Neural crest cell (in vitro differentiated cells): ENCODE results near the gene DLL4. TPM values are rescaled to one million over a fixed set of nuclear protein-coding genes. Genes with fewer than 3 reads are reported as not detected.

Experiments
- DNase-seq: peaks from one replicate; pipeline ENCODE4 v3.0.0; 2021; ENCODE audit warnings: low read depth, mixed read lengths, low spot score
- H3K27ac Mint-ChIP-seq: one replicate; pipeline ENCODE4 v1.8.0; 2021; ENCODE audit warnings: mild to moderate bottlenecking, mixed read lengths; ENCODE audit not compliant: unreplicated experiment
- H3K27me3 Mint-ChIP-seq: 2 replicates; pipeline ENCODE4 v1.8.0; 2021; ENCODE audit warnings: low read depth, mild to moderate bottlenecking, mixed read lengths
- H3K36me3 Mint-ChIP-seq: 2 replicates; pipeline ENCODE4 v1.8.0; 2021; ENCODE audit warnings: low read depth, mild to moderate bottlenecking, mixed read lengths
- H3K4me1 Mint-ChIP-seq: 2 replicates; pipeline ENCODE4 v1.8.0; 2021; ENCODE audit warnings: mixed read lengths
- H3K4me3 Mint-ChIP-seq: one replicate; pipeline ENCODE4 v1.8.0; 2021; ENCODE audit warnings: mild to moderate bottlenecking, mixed read lengths
- H3K9me3 Mint-ChIP-seq: 2 replicates; pipeline ENCODE4 v1.8.0; 2021; ENCODE audit warnings: mixed read lengths
- CTCF ChIP-seq: fragments of 200-600 bp; sonication (generic); conservative IDR thresholded peaks from 2 replicates; pipeline ENCODE4 v1.5.0; 2021; ENCODE audit warnings: antibody characterized with exemption, mild to moderate bottlenecking
- total RNA-seq: library from RNA; stranded (reverse); gene quantifications from 2 replicates; pipeline ENCODE4 v1.2.1, GENCODE V29; 2021

Gene DLL4
- total RNA-seq, 1 donor from 2014 or later, result 1.7 TPM

DNA sequence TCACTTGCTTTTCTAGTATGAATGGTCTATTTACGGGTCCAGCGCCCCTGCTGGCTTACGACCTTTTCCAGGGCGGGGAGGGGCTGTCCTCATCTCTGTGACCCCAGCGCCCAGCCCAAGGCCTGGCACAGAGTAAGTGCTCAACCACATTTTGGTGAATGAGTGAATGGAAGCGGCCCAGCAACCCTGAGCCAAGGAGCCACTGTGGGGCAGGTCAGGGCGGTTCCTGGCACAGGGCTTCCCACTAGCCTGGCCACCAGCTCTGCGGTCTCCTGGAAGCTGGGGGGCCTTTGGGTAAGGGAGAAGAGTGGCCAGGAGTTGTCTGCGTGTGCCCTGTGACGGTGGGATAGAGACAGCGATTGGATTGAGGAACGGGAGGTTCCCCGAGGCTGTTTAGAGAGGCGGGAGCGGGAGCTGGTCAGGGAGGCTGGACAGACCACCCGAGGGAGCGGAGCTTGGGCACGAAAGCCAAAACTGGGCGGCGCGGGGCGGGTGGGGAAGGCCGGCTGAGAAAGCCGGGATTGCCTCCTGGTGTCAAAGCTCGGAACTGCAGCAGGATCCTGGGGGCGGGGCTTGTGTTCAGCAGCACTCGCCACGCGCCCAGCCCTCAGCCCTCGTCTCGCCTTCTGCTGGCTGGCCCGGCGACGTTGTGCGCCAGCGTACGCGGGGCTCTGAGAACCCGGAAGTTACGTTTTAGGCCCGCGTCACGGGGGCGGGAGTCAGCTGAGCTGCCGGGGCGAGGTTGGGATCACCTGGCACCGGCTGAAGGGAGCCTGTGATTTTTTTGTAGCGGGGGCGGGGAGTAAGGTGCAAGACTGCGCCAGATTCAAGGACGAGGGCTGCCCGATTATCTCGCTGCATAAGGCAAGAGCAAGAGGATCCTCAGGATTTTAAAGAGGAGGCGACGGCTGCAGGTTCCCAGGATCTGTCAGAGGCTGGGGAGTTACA lies 35.1 kb upstream of the DLL4 start, which contains the start of gene VPS18:
VPS18 (plus strand) TSS at position 718 of the 948 bp plus-strand sequence. CDS start 319 bp downstream, outside the sequence.
- H3K27me3 Mint-ChIP-seq, result peaks cover 5% of the 10 kb centered on the region
- DNase-seq, result peak; percentile 100
- peaks cover 31% of the 10 kb centered on the region for H3K4me1 Mint-ChIP-seq
- peaks cover 10% of the 10 kb centered on the region for H3K36me3 Mint-ChIP-seq
- H3K4me3 Mint-ChIP-seq, result peak within 1 kb of the TSS; percentile 100
- peak within 1 kb of the TSS; percentile 99 for H3K27ac Mint-ChIP-seq
- TF ChIP-seq CTCF, result peak; percentile 92
- H3K9me3 Mint-ChIP-seq, result no peaks in the 10 kb centered on the region

- no peaks in the 10 kb centered on the region for H3K9me3 Mint-ChIP-seq
- DNase-seq, result peak; percentile 56
These were observed 34.3 kb upstream of the DLL4 start for GRCh38 chr15:40894681-40895448.

GRCh38 chr15:40899536-40900207 lies 29.5 kb upstream of the DLL4 start:
- Mint-ChIP-seq H3K36me3 (peaks cover 10% of the 10 kb centered on the region), H3K4me1 (peaks cover 21% of the 10 kb centered on the region), H3K27ac (no peak overlapping the region)

More at GRCh38 chr15:40894681-40895448, 34.3 kb upstream of the DLL4 start:
- peaks cover 5% of the 10 kb centered on the region for H3K27me3 Mint-ChIP-seq
- peaks cover 10% of the 10 kb centered on the region for H3K36me3 Mint-ChIP-seq
- H3K4me3 Mint-ChIP-seq, result peak overlapping the region; percentile 100
- peak; percentile 69 for TF ChIP-seq CTCF
- H3K27ac Mint-ChIP-seq, result peak overlapping the region; percentile 99
- H3K4me1 Mint-ChIP-seq, result peaks cover 31% of the 10 kb centered on the region

GRCh38 chr15:40900256-40901052 lies 28.7 kb upstream of the DLL4 start:
- H3K4me1 Mint-ChIP-seq, result peaks cover 14% of the 10 kb centered on the region
- no peaks in the 10 kb centered on the region for H3K9me3 Mint-ChIP-seq
- no peak for DNase-seq
- no peaks in the 10 kb centered on the region for H3K27me3 Mint-ChIP-seq
- no peak overlapping the region for H3K27ac Mint-ChIP-seq
- peaks cover 7% of the 10 kb centered on the region for H3K36me3 Mint-ChIP-seq
- H3K4me3 Mint-ChIP-seq, result no peak overlapping the region
- no peak for TF ChIP-seq CTCF

More at GRCh38 chr15:40899536-40900207, 29.5 kb upstream of the DLL4 start:
- Mint-ChIP-seq H3K27me3 (no peaks in the 10 kb centered on the region), H3K4me3 (no peak overlapping the region), H3K9me3 (no peaks in the 10 kb centered on the region)
- no peak for TF ChIP-seq CTCF
- DNase-seq, result no peak
